ENCODE data around the gene PDE6A.

DNA sequence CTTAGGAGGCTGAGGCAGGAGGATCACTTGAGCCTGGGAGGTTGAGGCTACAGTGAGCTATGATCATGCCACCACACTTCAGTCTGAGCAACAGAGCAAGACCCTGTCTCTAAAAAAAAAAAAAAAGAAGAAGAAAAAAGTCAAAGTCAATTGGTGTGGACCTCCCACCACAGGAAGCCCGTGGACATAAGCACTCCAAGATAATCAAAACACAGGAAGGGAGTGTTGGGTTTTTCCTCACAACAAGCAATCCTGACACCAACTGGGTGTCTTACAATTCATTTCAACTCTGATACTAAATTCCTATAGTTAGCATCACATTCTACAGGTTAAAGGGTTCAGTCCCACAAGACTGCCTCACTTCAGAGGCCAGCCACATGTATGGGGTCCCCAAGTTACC lies 70.7 kb downstream of the PDE6A start:
- TF ChIP-seq, protein P1, sequence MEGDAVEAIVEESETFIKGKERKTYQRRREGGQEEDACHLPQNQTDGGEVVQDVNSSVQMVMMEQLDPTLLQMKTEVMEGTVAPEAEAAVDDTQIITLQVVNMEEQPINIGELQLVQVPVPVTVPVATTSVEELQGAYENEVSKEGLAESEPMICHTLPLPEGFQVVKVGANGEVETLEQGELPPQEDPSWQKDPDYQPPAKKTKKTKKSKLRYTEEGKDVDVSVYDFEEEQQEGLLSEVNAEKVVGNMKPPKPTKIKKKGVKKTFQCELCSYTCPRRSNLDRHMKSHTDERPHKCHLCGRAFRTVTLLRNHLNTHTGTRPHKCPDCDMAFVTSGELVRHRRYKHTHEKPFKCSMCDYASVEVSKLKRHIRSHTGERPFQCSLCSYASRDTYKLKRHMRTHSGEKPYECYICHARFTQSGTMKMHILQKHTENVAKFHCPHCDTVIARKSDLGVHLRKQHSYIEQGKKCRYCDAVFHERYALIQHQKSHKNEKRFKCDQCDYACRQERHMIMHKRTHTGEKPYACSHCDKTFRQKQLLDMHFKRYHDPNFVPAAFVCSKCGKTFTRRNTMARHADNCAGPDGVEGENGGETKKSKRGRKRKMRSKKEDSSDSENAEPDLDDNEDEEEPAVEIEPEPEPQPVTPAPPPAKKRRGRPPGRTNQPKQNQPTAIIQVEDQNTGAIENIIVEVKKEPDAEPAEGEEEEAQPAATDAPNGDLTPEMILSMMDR (IDR thresholded peaks at IDR 0.05): no peak
- TF ChIP-seq HOXB5 (CRISPR knock-in tag; IDR thresholded peaks at IDR 0.05) (no peak), ELK1 (IDR thresholded peaks at IDR 0.05; ENCODE audit: low read depth, low read length) (no peak), KDM5A (IDR thresholded peaks at IDR 0.05) (no peak), CEBPB (IDR thresholded peaks at IDR 0.05) (no peak), JUNB (IDR thresholded peaks at IDR 0.05) (no peak), ESRRA (IDR thresholded peaks at IDR 0.05; ENCODE audit: borderline replicate concordance, low read length) (no peak), ZFP36 (IDR thresholded peaks at IDR 0.05; ENCODE audit: borderline replicate concordance, partially characterized antibody) (no peak), CHD2 (IDR thresholded peaks at IDR 0.05; ENCODE audit: low read length, partially characterized antibody) (no peak), MAZ (IDR thresholded peaks at IDR 0.05; ENCODE audit: borderline replicate concordance, low read depth, low read length) (no peak)
- TF ChIP-seq, protein P2, sequence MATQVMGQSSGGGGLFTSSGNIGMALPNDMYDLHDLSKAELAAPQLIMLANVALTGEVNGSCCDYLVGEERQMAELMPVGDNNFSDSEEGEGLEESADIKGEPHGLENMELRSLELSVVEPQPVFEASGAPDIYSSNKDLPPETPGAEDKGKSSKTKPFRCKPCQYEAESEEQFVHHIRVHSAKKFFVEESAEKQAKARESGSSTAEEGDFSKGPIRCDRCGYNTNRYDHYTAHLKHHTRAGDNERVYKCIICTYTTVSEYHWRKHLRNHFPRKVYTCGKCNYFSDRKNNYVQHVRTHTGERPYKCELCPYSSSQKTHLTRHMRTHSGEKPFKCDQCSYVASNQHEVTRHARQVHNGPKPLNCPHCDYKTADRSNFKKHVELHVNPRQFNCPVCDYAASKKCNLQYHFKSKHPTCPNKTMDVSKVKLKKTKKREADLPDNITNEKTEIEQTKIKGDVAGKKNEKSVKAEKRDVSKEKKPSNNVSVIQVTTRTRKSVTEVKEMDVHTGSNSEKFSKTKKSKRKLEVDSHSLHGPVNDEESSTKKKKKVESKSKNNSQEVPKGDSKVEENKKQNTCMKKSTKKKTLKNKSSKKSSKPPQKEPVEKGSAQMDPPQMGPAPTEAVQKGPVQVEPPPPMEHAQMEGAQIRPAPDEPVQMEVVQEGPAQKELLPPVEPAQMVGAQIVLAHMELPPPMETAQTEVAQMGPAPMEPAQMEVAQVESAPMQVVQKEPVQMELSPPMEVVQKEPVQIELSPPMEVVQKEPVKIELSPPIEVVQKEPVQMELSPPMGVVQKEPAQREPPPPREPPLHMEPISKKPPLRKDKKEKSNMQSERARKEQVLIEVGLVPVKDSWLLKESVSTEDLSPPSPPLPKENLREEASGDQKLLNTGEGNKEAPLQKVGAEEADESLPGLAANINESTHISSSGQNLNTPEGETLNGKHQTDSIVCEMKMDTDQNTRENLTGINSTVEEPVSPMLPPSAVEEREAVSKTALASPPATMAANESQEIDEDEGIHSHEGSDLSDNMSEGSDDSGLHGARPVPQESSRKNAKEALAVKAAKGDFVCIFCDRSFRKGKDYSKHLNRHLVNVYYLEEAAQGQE (IDR thresholded peaks at IDR 0.05): no peak
- TF ChIP-seq, protein P3, sequence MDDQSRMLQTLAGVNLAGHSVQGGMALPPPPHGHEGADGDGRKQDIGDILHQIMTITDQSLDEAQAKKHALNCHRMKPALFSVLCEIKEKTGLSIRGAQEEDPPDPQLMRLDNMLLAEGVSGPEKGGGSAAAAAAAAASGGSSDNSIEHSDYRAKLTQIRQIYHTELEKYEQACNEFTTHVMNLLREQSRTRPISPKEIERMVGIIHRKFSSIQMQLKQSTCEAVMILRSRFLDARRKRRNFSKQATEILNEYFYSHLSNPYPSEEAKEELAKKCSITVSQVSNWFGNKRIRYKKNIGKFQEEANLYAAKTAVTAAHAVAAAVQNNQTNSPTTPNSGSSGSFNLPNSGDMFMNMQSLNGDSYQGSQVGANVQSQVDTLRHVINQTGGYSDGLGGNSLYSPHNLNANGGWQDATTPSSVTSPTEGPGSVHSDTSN (IDR thresholded peaks at IDR 0.05): no peak
- TF ChIP-seq, protein P4, sequence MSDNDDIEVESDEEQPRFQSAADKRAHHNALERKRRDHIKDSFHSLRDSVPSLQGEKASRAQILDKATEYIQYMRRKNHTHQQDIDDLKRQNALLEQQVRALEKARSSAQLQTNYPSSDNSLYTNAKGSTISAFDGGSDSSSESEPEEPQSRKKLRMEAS (IDR thresholded peaks at IDR 0.05): no peak

All from A549 (cell line).